ELR (cell line): Measurements from ENCODE around the gene DHX29.
A peak's percentile ranks its signal among the peaks of the same experiment; 100 is the strongest.

Source experiments
- DNase-seq: peaks from one replicate; pipeline ENCODE4 v3.0.0-alpha.2; 2015; ENCODE audit warnings: low read depth

DHX29 gene

GRCh38 chr5:55232271-55232984 lies 75.1 kb downstream of the DHX29 start:
- peak; percentile 46 for DNase-seq

DNA sequence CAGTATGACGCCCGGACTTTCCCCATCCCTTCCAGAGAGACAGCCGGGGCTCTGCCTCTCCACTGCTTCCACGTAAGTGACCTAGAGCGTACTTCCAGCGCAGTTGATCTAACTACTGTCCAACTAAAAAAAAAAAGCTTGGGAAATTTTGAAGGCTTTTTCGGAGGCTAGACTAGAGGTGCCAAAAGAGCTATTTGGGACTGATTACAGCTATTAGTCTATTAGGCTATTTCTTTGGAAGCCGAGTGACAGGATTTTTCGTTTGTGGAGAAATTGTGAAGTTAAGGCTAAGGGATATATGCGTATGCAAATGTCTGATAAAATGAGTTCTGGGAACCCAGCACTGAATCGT lies 75.6 kb downstream of the DHX29 start:
- peak; percentile 26 for DNase-seq

- peak; percentile 55 for DNase-seq
Measured at GRCh38 chr5:55231029-55231918, 76.2 kb downstream of the DHX29 start.

- no peak for DNase-seq
Measured at GRCh38 chr5:55230086-55230629, 77.3 kb downstream of the DHX29 start.

DNA sequence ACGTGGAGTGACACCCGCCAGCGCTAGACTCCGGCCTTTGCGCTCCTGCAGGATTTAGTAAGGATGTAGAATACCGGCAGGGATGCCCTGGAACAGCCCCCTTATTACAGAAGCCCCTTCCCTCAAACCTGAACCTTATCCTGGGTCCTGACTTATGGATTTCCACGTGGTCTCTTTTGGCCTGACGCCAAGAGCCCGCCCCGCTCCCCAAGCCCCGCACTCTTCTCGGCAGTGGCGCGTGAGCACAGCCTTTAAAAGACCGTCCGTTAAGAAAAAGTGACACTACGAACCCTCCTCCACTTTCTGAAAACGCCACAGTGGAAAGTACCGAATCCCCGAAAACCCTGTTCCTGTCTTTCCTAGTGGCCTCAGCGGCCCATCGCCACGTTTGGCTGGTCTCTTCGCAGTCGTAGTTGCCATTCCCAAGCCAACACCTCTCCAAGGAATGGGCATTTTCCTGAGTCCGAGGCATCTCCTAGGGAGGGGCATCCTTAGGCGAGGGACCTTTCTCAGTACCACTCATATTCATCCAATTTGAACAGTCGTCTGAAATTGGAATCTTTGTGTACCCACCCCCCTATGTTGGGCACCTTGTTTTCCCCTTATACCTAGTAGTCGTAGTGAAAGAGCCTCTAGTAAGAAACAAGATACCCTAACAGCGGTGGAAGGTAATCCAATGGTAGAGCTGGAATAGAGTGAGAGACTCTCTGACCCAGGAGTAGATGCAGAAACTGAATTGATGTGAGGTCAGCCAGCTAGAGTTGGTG lies 79.6 kb downstream of the DHX29 start:
- no peak for DNase-seq

- DNase-seq = peak; percentile 73
Measured at GRCh38 chr5:55226934-55227663, 80.4 kb downstream of the DHX29 start, which contains the start of gene MCIDAS. Gene MCIDAS (minus strand): TSS chr5:55227315. CDS start chr5:55227138, 177 bp downstream.

DNA sequence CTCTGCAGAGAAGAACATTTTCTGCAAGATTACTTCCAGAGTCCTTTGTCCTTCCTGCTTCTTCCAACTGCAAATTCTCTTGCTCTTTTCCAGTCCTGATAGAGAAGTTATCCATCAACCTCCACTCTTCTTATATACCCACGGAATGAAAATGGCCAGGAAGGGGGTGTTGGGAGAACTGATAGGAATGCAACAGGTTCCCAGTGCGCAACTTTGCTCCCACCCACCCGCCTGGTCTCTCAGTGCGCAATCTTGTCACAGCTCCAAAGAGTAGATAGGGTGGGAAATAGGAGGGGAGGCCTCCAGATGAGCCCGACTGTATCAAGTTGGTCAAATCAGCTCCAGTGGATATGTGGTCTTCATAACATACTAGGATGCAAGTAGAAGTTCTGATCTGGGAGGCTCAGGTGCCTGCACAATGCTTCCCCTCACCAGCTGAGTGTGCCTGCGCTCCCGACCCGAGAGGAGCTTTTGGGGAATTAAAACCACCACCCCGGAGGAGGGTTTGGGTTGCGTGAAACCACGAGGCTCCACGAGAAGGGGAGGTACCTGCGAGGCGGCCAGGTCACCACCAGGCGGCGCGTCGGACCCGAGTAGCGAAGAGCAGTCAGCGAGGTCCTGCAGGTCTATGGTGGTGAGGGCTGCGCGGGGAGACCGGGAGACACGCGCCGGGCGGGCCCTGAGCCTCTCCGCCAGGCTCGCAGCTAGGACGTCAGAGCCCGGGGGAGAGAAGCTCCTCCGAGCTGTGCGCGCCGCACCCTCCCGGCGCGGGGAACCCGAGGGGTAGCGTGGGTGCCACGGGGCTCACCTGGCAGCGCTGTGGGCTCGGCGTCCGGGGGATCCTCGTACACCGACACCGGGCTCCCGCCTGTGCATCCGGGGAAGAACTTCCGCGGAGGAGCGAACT lies 81.2 kb downstream of the DHX29 start:
- peak; percentile 81 for DNase-seq

DNA sequence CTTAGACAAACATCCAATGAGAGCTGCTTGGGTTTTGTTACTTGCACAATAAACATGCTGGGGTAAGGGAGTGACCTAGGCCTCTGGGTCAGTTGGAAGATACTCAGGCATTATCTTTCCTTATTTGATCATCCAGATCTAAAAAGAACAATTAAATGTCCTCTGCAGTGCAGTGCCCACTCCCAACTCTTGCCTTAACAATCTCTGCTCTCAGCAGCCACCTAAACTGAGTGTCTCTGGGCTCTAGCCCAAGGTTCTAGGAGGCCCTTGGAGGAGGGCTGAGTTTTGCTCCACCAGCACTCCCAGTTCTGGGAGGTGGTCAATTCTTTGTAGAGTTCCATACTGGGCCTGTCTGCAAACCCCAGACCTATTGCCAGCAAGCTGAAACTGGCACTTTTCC lies 82.1 kb downstream of the DHX29 start:
- DNase-seq = no peak

GRCh38 chr5:55223812-55224240 lies 83.7 kb downstream of the DHX29 start:
- DNase-seq = no peak

GRCh38 chr5:55222985-55223811 lies 84.3 kb downstream of the DHX29 start:
- DNase-seq = no peak

- DNase-seq = no peak
Measured at GRCh38 chr5:55222092-55222984, 85.2 kb downstream of the DHX29 start.

GRCh38 chr5:55220433-55221185 lies 86.9 kb downstream of the DHX29 start:
- DNase-seq = peak; percentile 27

DNA sequence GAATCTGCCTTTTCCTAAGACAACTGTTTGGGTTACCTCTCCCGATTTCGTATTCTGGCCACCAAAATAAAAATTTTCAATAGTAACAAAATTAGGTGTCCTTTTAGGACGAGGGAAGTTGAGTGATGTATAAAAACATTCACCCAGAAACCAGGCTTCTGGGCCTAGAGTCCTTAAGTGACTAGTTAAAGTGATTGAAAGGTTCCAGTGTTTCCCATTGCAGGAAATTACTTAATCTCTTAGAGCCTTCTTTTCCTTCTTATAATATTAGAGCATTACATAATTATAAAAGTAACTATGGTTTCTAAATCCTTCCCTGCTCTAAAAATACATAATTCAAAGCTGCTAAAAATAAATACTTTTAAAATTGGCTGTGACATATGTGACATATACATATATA lies 87.7 kb downstream of the DHX29 start:
- DNase-seq = no peak

DNA sequence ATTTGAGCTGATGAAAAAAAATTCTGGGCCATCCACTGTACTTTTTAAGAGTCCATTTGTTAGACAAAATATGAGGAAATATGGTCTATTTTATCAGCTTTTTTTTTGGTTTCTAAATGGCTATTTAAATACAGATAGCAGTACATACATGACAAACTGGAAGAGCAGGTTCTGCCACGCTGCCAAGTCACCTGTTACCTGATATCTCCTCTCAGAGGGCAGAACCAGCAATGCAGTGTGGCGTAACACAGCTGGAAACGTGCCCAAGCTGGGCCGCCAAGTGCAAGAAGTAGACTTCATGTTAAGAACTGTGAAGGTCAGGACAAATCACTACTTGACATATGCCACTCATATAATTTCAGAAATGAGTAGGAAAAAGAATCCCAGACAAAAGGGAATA lies 88.5 kb downstream of the DHX29 start:
- no peak for DNase-seq

DNA sequence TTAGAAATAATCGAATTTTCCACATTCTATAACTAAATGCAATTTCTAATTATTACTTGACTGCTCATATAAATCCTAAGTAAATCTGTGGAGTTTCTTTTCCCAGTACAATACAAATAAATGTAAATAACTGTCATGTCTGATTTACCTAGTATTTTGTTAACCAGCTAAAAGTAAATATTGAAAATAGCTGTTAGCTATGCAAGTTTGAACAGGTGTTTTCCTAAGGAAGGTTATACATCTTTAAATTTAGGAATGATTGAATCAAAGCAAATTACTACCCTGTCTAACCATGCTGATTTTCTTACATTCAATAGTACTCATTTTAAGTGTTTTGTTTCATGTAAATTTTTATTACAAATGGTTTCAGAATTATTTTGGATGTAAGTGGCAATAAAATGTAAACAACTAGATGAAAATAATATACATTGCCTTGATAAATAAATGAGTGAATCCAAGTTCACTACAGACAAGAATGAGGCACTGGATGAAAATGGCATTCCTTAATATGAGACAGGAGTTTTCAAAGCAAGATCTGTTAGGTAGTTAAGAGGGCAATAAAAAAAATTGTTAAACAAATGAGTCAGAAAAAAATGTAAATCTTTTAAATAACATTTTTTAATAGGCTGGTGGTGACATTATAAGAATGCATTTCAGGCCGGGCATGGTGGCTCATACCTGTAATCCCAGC lies 96.2 kb downstream of the DHX29 start:
- no peak for DNase-seq
